Measurements from ENCODE around the gene ITGAV.

DNA sequence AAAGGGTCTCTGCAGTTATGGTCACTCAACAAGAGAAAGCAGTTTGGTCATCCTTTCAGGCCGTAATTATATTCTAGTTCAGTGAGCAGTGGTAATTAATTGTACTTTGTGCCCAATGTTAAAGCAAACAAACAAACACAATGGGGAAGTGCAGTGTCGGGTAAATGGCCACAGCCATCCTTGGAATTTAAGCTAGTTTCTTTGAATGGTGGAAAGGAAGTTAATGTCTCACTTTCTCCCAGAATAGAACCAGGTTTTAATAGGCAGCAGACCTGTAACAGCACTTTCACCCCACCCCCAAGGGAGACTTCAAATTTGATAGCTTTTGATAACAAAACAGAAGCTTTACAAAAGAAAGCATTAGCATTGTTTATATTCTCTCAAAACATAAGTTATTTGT, 20.0 kb upstream of the ITGAV start:
- TF ChIP-seq, protein P1, sequence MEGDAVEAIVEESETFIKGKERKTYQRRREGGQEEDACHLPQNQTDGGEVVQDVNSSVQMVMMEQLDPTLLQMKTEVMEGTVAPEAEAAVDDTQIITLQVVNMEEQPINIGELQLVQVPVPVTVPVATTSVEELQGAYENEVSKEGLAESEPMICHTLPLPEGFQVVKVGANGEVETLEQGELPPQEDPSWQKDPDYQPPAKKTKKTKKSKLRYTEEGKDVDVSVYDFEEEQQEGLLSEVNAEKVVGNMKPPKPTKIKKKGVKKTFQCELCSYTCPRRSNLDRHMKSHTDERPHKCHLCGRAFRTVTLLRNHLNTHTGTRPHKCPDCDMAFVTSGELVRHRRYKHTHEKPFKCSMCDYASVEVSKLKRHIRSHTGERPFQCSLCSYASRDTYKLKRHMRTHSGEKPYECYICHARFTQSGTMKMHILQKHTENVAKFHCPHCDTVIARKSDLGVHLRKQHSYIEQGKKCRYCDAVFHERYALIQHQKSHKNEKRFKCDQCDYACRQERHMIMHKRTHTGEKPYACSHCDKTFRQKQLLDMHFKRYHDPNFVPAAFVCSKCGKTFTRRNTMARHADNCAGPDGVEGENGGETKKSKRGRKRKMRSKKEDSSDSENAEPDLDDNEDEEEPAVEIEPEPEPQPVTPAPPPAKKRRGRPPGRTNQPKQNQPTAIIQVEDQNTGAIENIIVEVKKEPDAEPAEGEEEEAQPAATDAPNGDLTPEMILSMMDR (IDR thresholded peaks at IDR 0.05; ENCODE audit: extremely low read depth in 1 of 2, insufficient read depth in 1 of 2, low read depth in 1 of 2, low read length in 2 of 2): no peak
- TF ChIP-seq POLR2A (IDR thresholded peaks at IDR 0.05; ENCODE audit: low read depth, low read length) (no peak), FOS (IDR thresholded peaks at IDR 0.05; ENCODE audit: borderline replicate concordance, insufficient read depth, low read length) (no peak), EZH2 (IDR thresholded peaks at IDR 0.05; ENCODE audit: borderline replicate concordance, low read depth, low read length, severe bottlenecking) (no peak), POLR2AphosphoS5 (IDR thresholded peaks at IDR 0.05; ENCODE audit: insufficient read depth, low read depth, low read length) (no peak)
